NCI-H2196 treated with DMSO at 0.1 percent for 48 hours (cell line): ENCODE results near the gene GPRC5A.

Experiments
- DNase-seq: peaks from one replicate; lab custom pipeline; 2025; ENCODE audit not compliant: unreplicated experiment; lab: John Stamatoyannopoulos, UW

Gene GPRC5A

GRCh38 chr12:12883369-12884001 is 7.9 kb upstream of the GPRC5A start:
- no peak for DNase-seq

GRCh38 chr12:12885096-12885792 is 6.1 kb upstream of the GPRC5A start:
- no peak for DNase-seq

- no peak for DNase-seq
These were observed 3.9 kb upstream of the GPRC5A start for GRCh38 chr12:12887471-12887870.

- no peak for DNase-seq
These were observed 1.7 kb upstream of the GPRC5A start for GRCh38 chr12:12889701-12890100.

- no peak for DNase-seq
These were observed 751 bp upstream of the GPRC5A start for GRCh38 chr12:12890543-12891079.

- no peak for DNase-seq
These were observed 556 bp downstream of the GPRC5A start for GRCh38 chr12:12891881-12892355.

GRCh38 chr12:12892681-12893141 is 1.3 kb downstream of the GPRC5A start:
- no peak for DNase-seq

GRCh38 chr12:12893438-12893837 is 2.1 kb downstream of the GPRC5A start:
- DNase-seq = no peak

- no peak for DNase-seq
These were observed 4.9 kb downstream of the GPRC5A start for GRCh38 chr12:12896260-12896659.

- no peak for DNase-seq
These were observed 5.9 kb downstream of the GPRC5A start for GRCh38 chr12:12897302-12897701.

- DNase-seq = no peak
These were observed 6.9 kb downstream of the GPRC5A start for GRCh38 chr12:12898136-12898717.

- no peak for DNase-seq
These were observed 7.6 kb downstream of the GPRC5A start for GRCh38 chr12:12898911-12899511.

GRCh38 chr12:12899530-12900380 is 8.4 kb downstream of the GPRC5A start:
- no peak for DNase-seq

- DNase-seq = no peak
These were observed 9.4 kb downstream of the GPRC5A start for GRCh38 chr12:12900786-12901157.

- no peak for DNase-seq
These were observed 9.9 kb downstream of the GPRC5A start for GRCh38 chr12:12901158-12901791.

GRCh38 chr12:12902036-12902435 is 10.7 kb downstream of the GPRC5A start:
- DNase-seq = no peak

- no peak for DNase-seq
These were observed 12.6 kb downstream of the GPRC5A start for GRCh38 chr12:12903642-12904609.

- no peak for DNase-seq
These were observed 16.2 kb downstream of the GPRC5A start for GRCh38 chr12:12907552-12907951.

GRCh38 chr12:12908252-12908651 is 16.9 kb downstream of the GPRC5A start:
- DNase-seq = no peak
